Measurements from ENCODE around the gene OR51D1.

OR51D1 gene

GRCh38 chr11:4641501-4641900 is 4.2 kb downstream of the OR51D1 start:
- H3K9me2 ChIP-seq (replicated peaks; ENCODE audit: insufficient read depth, low read length), result no peaks in the 10 kb centered on the region
- no peaks in the 10 kb centered on the region for H3K4me1 ChIP-seq (ENCODE audit: low read length)
- H4K20me1 ChIP-seq (ENCODE audit: insufficient read depth, low read length), result no peaks in the 10 kb centered on the region
- H3K9ac ChIP-seq (ENCODE audit: low read length), result no peak overlapping the region
- TF ChIP-seq EZH2 (optimal IDR thresholded peaks at IDR 0.05; ENCODE audit: low read depth, low read length) (no peak), EZH2phosphoT487 (IDR thresholded peaks at IDR 0.05; ENCODE audit: low read length) (no peak), CTCF (IDR thresholded peaks at IDR 0.05; ENCODE audit: low read length) (no peak)
- H3K4me3 ChIP-seq (ENCODE audit: low read length), result no peak overlapping the region
- H3K27me3 ChIP-seq (replicated peaks; ENCODE audit: insufficient read depth, low read length), result no peaks in the 10 kb centered on the region
- H3K9me3 ChIP-seq (replicated peaks; ENCODE audit: insufficient read depth, low read length), result no peaks in the 10 kb centered on the region
- DNase-seq, result no peak
- H3F3A ChIP-seq (ENCODE audit: insufficient read depth, low read length), result no peaks in the 10 kb centered on the region
- H3K36me3 ChIP-seq (replicated peaks; ENCODE audit: insufficient read depth, low read length), result no peaks in the 10 kb centered on the region
- H2AFZ ChIP-seq (ENCODE audit: low read length), result no peak overlapping the region
- H3K4me2 ChIP-seq (ENCODE audit: low read depth, low read length), result no peak overlapping the region
- no peaks in the 10 kb centered on the region for H3K79me2 ChIP-seq (ENCODE audit: low read length)
- H3K27ac ChIP-seq (ENCODE audit: low read length), result no peak overlapping the region

- H3K4me1 ChIP-seq (ENCODE audit: low read length), result no peaks in the 10 kb centered on the region
- H3K9me3 ChIP-seq (replicated peaks; ENCODE audit: insufficient read depth, low read length), result no peaks in the 10 kb centered on the region
- no peaks in the 10 kb centered on the region for H3K9me2 ChIP-seq (replicated peaks; ENCODE audit: insufficient read depth, low read length)
- H3K36me3 ChIP-seq (replicated peaks; ENCODE audit: insufficient read depth, low read length), result no peaks in the 10 kb centered on the region
- H3F3A ChIP-seq (ENCODE audit: insufficient read depth, low read length), result no peaks in the 10 kb centered on the region
- H2AFZ ChIP-seq (ENCODE audit: low read length), result no peak overlapping the region
- H3K27ac ChIP-seq (ENCODE audit: low read length), result no peak overlapping the region
- H3K27me3 ChIP-seq (replicated peaks; ENCODE audit: insufficient read depth, low read length), result no peaks in the 10 kb centered on the region
- no peak overlapping the region for H3K9ac ChIP-seq (ENCODE audit: low read length)
- H3K4me2 ChIP-seq (ENCODE audit: low read depth, low read length), result no peak overlapping the region
- H3K79me2 ChIP-seq (ENCODE audit: low read length), result no peaks in the 10 kb centered on the region
- H3K4me3 ChIP-seq (ENCODE audit: low read length), result no peak overlapping the region
- no peak for TF ChIP-seq EZH2phosphoT487 (IDR thresholded peaks at IDR 0.05; ENCODE audit: low read length)
- TF ChIP-seq EZH2 (optimal IDR thresholded peaks at IDR 0.05; ENCODE audit: low read depth, low read length), result no peak
- TF ChIP-seq CTCF (IDR thresholded peaks at IDR 0.05; ENCODE audit: low read length), result no peak
- no peak for DNase-seq
- no peaks in the 10 kb centered on the region for H4K20me1 ChIP-seq (ENCODE audit: insufficient read depth, low read length)
These were observed 4.8 kb downstream of the OR51D1 start for GRCh38 chr11:4642043-4642442.

GRCh38 chr11:4643076-4643475 is 5.8 kb downstream of the OR51D1 start:
- H3K4me3 ChIP-seq (ENCODE audit: low read length), result no peak overlapping the region
- no peak overlapping the region for H3K27ac ChIP-seq (ENCODE audit: low read length)
- no peak overlapping the region for H3K4me2 ChIP-seq (ENCODE audit: low read depth, low read length)
- H3K9me3 ChIP-seq (replicated peaks; ENCODE audit: insufficient read depth, low read length), result no peaks in the 10 kb centered on the region
- DNase-seq, result no peak
- no peaks in the 10 kb centered on the region for H3F3A ChIP-seq (ENCODE audit: insufficient read depth, low read length)
- H4K20me1 ChIP-seq (ENCODE audit: insufficient read depth, low read length), result no peaks in the 10 kb centered on the region
- H3K9me2 ChIP-seq (replicated peaks; ENCODE audit: insufficient read depth, low read length), result no peaks in the 10 kb centered on the region
- H3K79me2 ChIP-seq (ENCODE audit: low read length), result no peaks in the 10 kb centered on the region
- no peaks in the 10 kb centered on the region for H3K27me3 ChIP-seq (replicated peaks; ENCODE audit: insufficient read depth, low read length)
- TF ChIP-seq CTCF (IDR thresholded peaks at IDR 0.05; ENCODE audit: low read length) (no peak), EZH2phosphoT487 (IDR thresholded peaks at IDR 0.05; ENCODE audit: low read length) (no peak), EZH2 (optimal IDR thresholded peaks at IDR 0.05; ENCODE audit: low read depth, low read length) (no peak)
- no peak overlapping the region for H2AFZ ChIP-seq (ENCODE audit: low read length)
- H3K36me3 ChIP-seq (replicated peaks; ENCODE audit: insufficient read depth, low read length), result no peaks in the 10 kb centered on the region
- no peak overlapping the region for H3K9ac ChIP-seq (ENCODE audit: low read length)
- H3K4me1 ChIP-seq (ENCODE audit: low read length), result no peaks in the 10 kb centered on the region

All from MM.1S (cell line).